Tibial artery (tissue), 4 donors: ENCODE measurements around the gene SPACA5.
"Not testable (repeated sequence)": the region's sequence is repeated elsewhere in the genome, so short reads cannot be mapped to it uniquely, and the experiment has no call there.

Source experiments
- DNase-seq, 2 donors: peaks; one replicate each; pipeline ENCODE4 v3.0.0-alpha.2; 2019
- H3K27ac ChIP-seq, 2 donors: fragments of 200-600 bp; sonication (generic) in 1 of 2; 1 replicate in 1 of 2; 2 replicates in 1 of 2; pipeline ENCODE4 v1.5.1; 2018 to 2019; ENCODE audit warnings: mild to moderate bottlenecking in 1 of 2
- H3K27me3 ChIP-seq, 2 donors: fragments of 200-600 bp; sonication (generic) in 1 of 2; one replicate each; pipeline versions ENCODE4 v1.5.1 to v1.6.0; 2016 to 2019
- H3K36me3 ChIP-seq, 3 donors: fragments of 200-600 bp; sonication (generic) in 2 of 3; one replicate each; pipeline ENCODE4 v1.5.1; 2016 to 2019; ENCODE audit warnings: mild to moderate bottlenecking in 2 of 3
- H3K4me1 ChIP-seq, 4 donors: fragments of 200-600 bp; sonication (generic) in 2 of 4; 1 replicate in 3 of 4; 2 replicates in 1 of 4; pipeline ENCODE4 v1.5.1; 2016 to 2019
- H3K4me3 ChIP-seq, 2 donors: fragments of 200-600 bp; sonication (generic) in 1 of 2; 1 replicate in 1 of 2; 2 replicates in 1 of 2; pipeline ENCODE4 v1.5.1; 2018 to 2019; ENCODE audit warnings: mild to moderate bottlenecking in 2 of 2
- H3K9me3 ChIP-seq, 3 donors: fragments of 200-600 bp; sonication (generic) in 1 of 3; one replicate each; pipeline ENCODE4 v1.5.1; 2016 to 2019
- intact Hi-C: fragments of 100-400 bp; cut with DNase I; formaldehyde crosslinking; loops from one replicate; pipeline ENCODE4 v1.15.0; 2023; ENCODE audit warnings: low total_unique reads
- TF ChIP-seq, protein P1 (sequence below), 2 experiments: fragments of 200-600 bp in 1 of 2; fragments of 450-650 bp in 1 of 2; IDR thresholded peaks; one replicate each; pipeline ENCODE4 v1.5.1; 2017 to 2019; ENCODE audit warnings: antibody characterized with exemption in 2 of 2, mild to moderate bottlenecking in 1 of 2, moderate library complexity in 1 of 2

The SPACA5 gene

DNA sequence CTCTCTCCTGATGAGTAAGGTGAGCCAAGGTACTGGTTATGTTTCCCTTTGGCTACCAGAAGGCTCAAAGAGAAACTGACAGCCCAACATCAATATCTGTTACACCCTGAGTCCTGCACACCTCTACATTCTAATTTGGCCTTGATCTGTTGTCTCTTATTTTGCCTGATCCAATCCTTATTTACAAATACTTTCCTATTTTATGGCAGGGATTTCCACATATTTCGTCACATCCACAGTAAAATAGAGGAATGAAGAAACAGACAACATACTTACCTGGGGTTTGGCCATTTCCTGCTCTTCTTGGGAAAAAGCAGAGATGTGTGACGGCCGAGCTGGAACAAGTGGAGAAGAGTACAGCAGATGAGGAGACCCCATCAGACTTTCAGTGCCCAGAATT, 4.5 kb upstream of the SPACA5 start:
- H3K4me1 ChIP-seq, result peaks cover 0 to 12% (median 0%) of the 10 kb centered on the region in 4 donors
- H3K27me3 ChIP-seq, result no peaks in the 10 kb centered on the region
- no peak overlapping the region for H3K4me3 ChIP-seq
- intact Hi-C loops, result no loop called here
- TF ChIP-seq, protein P1, sequence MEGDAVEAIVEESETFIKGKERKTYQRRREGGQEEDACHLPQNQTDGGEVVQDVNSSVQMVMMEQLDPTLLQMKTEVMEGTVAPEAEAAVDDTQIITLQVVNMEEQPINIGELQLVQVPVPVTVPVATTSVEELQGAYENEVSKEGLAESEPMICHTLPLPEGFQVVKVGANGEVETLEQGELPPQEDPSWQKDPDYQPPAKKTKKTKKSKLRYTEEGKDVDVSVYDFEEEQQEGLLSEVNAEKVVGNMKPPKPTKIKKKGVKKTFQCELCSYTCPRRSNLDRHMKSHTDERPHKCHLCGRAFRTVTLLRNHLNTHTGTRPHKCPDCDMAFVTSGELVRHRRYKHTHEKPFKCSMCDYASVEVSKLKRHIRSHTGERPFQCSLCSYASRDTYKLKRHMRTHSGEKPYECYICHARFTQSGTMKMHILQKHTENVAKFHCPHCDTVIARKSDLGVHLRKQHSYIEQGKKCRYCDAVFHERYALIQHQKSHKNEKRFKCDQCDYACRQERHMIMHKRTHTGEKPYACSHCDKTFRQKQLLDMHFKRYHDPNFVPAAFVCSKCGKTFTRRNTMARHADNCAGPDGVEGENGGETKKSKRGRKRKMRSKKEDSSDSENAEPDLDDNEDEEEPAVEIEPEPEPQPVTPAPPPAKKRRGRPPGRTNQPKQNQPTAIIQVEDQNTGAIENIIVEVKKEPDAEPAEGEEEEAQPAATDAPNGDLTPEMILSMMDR (IDR thresholded peaks at IDR 0.05), result no peak
- no peak for DNase-seq
- no peaks in the 10 kb centered on the region for H3K9me3 ChIP-seq
- H3K27ac ChIP-seq, result no peak overlapping the region
- no peaks in the 10 kb centered on the region for H3K36me3 ChIP-seq

DNA sequence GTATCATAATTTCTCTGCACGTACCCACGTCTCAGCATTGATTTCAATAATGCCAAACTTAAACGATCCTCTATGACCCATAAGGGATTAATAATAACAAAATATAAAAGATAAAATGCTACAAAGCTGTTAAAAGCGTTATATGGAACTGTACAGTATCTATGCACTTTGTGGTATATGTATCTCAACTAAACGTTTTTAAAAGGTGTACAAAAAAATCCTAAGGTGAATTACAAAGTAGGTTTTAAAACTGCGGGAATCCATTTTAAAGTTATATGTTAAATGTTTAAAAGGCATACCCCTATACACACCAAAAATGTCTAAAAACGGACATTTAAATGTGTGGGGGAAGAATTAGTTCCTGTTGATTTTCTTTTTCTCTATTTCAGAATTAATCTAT, 3.9 kb upstream of the SPACA5 start:
- H3K9me3 ChIP-seq, result no peaks in the 10 kb centered on the region
- H3K4me3 ChIP-seq, result peak overlapping the region; percentile 63 to 66
- DNase-seq, result no peak
- no peaks in the 10 kb centered on the region for H3K27me3 ChIP-seq
- intact Hi-C loops, result no loop called here
- H3K27ac ChIP-seq, result peak overlapping the region; percentile 72 to 74
- TF ChIP-seq, protein P1 (IDR thresholded peaks at IDR 0.05), result no peak
- H3K4me1 ChIP-seq, result peaks cover 0 to 12% (median 0%) of the 10 kb centered on the region in 4 donors
- H3K36me3 ChIP-seq, result no peaks in the 10 kb centered on the region

DNA sequence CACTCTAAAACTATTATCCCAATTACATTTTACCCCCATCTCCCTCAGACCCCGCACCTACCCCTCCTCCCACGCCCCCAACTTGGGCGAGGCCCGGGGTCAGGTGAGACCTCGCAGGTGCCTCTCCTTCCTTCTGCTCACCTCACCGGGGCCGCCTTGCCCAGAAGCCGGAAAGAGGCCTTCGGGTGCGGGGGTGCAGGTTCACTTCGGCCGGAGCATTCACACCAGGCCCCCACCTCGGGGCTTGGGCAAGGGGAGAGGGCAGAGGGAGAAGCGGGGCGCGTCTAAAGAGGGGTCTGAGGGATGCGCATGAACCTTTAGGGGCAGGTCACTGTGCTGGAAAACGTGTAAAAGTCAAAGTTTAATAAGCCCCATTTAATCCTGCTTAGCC, 3.4 kb upstream of the SPACA5 start:
- intact Hi-C loops, result no loop called here
- H3K27ac ChIP-seq, result peak overlapping the region; percentile 72 to 74
- TF ChIP-seq, protein P1 (IDR thresholded peaks at IDR 0.05), result no peak
- H3K36me3 ChIP-seq, result no peaks in the 10 kb centered on the region
- DNase-seq, result no peak
- no peaks in the 10 kb centered on the region for H3K9me3 ChIP-seq
- peaks cover 0 to 12% (median 0%) of the 10 kb centered on the region in 4 donors for H3K4me1 ChIP-seq
- no peaks in the 10 kb centered on the region for H3K27me3 ChIP-seq
- H3K4me3 ChIP-seq, result peak overlapping the region; percentile 63 to 66

DNA sequence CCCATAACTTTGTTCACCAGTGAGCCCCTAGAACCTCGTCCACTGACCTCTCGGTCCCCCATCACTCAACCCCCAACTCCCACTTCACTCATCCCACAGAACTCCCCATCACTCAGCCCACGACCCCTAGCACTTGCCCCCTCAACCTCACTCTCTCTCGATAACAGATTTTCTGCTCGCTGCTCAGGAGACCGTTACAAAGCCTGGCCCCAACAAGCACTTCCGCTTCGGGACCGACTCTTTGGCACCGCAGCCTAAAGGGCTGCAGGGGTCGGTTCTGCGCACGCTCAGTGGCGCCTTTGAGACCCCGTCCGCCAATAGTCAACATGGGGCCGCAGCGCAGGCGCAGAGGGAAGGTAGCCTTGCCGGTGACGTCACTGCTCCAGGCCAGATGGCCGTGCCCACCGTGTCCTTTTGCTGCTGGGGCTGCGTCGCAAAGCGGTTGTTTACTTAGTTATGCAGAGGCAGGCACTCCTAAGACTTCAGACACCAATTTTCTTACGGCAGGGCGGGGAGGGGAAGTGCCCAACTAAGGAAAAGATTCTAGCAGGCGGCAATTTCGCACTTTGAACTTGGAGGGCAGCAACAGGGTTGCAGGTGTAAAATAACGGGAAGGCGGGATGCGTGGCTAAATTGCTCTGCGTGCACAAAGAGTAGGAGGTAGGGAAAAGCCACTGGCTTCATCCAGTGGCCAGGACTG, 2.9 kb upstream of the SPACA5 start, which contains the start of gene ZNF182:
Gene ZNF182 (minus strand): TSS at position 232 of the 700 bp plus-strand sequence. CDS start 1,380 bp downstream, outside the sequence.
- H3K36me3 ChIP-seq, result no peaks in the 10 kb centered on the region
- TF ChIP-seq, protein P1 (IDR thresholded peaks at IDR 0.05), result no peak
- H3K4me1 ChIP-seq, result peaks cover 0 to 12% (median 0%) of the 10 kb centered on the region in 4 donors
- peak; percentile 93 to 95 for DNase-seq
- peak within 1 kb of the TSS; percentile 63 to 66 for H3K4me3 ChIP-seq
- H3K27me3 ChIP-seq, result no peaks in the 10 kb centered on the region
- intact Hi-C loops, result no loop called here
- H3K27ac ChIP-seq, result peak within 1 kb of the TSS; percentile 72 to 74
- no peaks in the 10 kb centered on the region for H3K9me3 ChIP-seq

DNA sequence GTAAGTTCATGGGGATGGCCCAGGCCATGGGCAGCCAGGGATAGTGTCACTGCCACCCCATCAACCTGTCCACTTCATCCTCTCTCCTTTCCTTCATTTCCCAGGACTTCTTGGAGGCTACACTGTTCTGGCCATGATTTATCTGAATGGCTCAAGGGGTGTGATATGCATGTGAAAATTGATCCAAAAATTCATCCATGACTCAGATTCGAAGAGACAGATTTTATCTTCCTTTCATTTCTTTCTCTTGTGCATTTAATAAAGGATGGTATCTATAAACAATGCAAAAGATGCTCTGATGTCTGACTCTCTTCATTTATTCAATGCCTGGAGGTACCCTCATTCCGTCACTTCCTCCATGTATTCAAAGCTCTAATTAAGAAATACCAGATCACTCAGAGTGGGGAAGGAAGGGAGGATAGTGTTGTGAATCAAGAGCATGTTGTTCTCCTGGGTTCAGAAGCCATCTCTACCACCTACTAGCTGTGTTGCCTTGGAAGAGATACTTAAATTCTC, 2.7 kb downstream of the SPACA5 start:
- DNase-seq, H3K27ac ChIP-seq, H3K9me3 ChIP-seq, intact Hi-C loops, H3K27me3 ChIP-seq, H3K36me3 ChIP-seq, H3K4me3 ChIP-seq, H3K4me1 ChIP-seq: not testable (repeated sequence)

DNA sequence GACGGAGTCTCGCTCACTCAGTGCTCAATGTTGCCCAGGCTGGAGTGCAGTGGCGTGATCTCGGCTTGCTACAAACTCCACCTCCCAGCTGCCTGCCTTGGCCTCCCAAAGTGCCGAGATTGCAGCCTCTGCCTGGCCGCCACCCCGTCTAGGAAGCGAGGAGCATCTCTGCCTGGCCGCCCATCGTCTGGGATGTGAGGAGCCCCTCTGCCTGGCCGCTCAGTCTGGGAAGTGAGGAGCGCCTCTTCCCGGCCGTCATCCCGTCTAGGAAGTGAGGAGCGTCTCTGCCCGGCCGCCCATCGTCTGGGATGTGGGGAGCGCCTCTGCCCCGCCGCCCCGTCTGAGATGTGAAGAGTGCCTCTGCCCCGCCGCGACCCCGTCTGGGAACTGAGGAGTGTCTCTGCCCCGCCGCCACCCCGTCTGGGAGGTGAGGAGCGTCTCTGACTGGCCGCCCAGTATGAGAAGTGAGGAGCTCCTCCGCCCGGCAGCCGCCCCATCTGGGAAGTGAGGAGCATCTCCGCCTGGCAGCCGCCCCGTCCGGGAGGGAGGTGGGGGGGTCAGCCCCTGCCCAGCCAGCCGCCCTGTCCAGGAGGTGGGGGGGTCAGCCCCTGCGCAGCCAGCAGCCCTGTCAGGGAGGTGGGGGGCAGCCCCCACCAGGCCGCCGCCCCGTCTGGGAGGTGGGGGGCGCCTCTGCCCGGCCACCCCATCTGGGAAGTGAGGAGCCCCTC, 10.0 kb downstream of the SPACA5 start:
- H3K27me3 ChIP-seq, intact Hi-C loops: not testable (repeated sequence)

DNA sequence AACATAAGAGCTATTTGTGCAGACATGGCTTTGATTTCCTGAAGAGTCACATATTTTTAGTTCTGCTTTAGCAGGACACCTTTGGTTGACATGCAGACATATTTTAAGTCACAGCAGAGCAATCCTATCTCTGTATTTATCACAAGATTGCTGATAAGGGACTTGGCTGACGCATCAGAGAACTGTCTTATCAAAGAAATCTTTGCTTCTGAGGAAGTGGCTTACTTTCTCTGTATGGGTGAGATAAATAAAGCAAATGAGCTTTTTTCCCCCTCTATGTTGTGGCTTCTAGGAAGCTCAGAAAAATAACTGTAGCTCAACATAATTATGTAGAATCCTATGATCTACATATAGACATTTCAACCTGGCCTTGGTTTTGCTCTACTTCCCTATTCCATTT, 13.1 kb downstream of the SPACA5 start:
- not testable (repeated sequence) for H3K4me3 ChIP-seq, DNase-seq, H3K4me1 ChIP-seq, H3K27me3 ChIP-seq, H3K27ac ChIP-seq, H3K9me3 ChIP-seq, H3K36me3 ChIP-seq
- intact Hi-C loops, result loop anchor here (10.0 kb wide), 1 partner anchor 185 kb away; the partner anchor contains the start of gene ZNF81

More for the DNA sequence above, 10.0 kb downstream of the SPACA5 start:
- not testable (repeated sequence) for DNase-seq, H3K27ac ChIP-seq, H3K36me3 ChIP-seq, H3K9me3 ChIP-seq, H3K4me1 ChIP-seq, H3K4me3 ChIP-seq

DNA sequence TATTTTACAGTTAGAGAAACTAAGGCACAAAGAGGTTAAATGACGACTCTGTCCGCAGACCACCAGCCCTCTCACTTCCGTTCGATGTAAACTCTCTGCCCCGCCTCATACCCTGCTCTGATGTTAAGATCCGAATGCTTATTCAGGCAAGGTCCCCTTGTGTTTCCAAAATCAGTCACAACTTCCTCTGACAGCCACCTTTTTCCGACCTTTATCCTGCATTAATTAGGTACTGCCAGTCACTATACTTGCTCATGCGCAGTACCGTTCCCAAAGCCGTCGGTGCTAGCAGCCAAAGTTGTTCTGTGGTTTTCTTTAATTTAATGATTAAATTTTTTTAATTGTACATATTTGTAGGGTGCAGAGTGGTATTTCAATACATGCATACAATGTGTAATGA, 13.7 kb downstream of the SPACA5 start:
- H3K4me1 ChIP-seq, H3K9me3 ChIP-seq, DNase-seq, H3K36me3 ChIP-seq, H3K27me3 ChIP-seq: not testable (repeated sequence)
- H3K4me3 ChIP-seq, result peak overlapping the region; percentile 54 to 57
- intact Hi-C loops, result loop anchor here (10.0 kb wide), 1 partner anchor 186 kb away; the partner anchor contains the start of gene ZNF81
- peak overlapping the region in 1 of 2 donors; percentile 83 for H3K27ac ChIP-seq
